Prostate gland (tissue), 2 donors: ENCODE results near the gene NGEF.

Source experiments
- POLR2A ChIP-seq: fragments of 450-650 bp; IDR thresholded peaks from one replicate; pipeline ENCODE4 v1.6.1; 2016; ENCODE audit warnings: antibody characterized with exemption, mild to moderate bottlenecking
- POLR2AphosphoS5 ChIP-seq: sonication (generic); formaldehyde crosslinking; IDR thresholded peaks from one replicate; pipeline ENCODE4 v1.6.1; 2017; ENCODE audit warnings: antibody characterized with exemption
- TF ChIP-seq, protein P1 (sequence below), 4 experiments: fragments of 200-600 bp in 2 of 4; fragments of 450-650 bp in 2 of 4; sonication (generic) in 2 of 4; IDR thresholded peaks; 1 replicate in 3 of 4; 2 replicates in 1 of 4; pipeline ENCODE4 v1.5.1; 2016 to 2019; ENCODE audit warnings: antibody characterized with exemption in 4 of 4, mild to moderate bottlenecking in 2 of 4, moderate library complexity in 2 of 4

DNA sequence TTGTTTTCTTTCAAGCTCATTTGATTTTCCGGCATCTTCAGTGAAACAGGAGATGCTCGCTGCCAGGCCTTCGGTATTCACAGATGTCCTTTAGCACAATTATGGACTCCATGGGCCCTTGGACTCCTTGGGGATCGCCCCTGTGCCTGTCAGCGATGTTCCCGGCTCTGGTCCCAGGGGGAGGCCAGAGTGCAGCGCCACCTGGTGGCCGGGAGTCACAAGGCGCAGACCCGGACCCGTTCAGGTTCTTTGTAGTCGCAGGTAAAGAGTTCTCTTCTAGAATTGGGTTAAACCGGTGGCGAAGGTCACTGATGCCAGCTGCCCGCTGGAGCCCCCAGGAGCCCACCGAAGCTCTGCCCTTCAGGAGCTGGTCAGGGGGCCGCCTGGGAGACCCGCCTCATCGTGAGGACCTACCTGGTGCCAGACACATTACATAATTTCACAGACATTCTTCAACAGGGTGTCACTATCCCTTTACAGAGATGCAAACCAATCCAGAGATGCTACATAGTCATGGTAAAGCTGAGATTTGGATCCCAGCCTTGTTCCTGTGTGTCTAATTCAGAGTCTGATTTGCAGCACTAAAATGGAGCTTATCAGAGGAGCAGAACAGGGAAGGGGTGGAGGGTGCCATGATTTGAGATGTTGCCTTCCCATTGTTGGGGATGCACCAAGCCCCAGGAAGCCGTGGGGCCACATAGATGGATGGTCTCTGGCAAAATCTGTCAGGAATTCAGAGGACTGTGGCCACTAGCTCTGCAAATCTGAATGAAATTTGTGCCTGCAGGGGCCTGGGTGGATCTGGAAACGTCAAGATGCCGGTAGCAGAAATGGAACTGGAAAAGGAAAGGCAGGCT, 41.1 kb upstream of the NGEF start:
- TF ChIP-seq, protein P1, sequence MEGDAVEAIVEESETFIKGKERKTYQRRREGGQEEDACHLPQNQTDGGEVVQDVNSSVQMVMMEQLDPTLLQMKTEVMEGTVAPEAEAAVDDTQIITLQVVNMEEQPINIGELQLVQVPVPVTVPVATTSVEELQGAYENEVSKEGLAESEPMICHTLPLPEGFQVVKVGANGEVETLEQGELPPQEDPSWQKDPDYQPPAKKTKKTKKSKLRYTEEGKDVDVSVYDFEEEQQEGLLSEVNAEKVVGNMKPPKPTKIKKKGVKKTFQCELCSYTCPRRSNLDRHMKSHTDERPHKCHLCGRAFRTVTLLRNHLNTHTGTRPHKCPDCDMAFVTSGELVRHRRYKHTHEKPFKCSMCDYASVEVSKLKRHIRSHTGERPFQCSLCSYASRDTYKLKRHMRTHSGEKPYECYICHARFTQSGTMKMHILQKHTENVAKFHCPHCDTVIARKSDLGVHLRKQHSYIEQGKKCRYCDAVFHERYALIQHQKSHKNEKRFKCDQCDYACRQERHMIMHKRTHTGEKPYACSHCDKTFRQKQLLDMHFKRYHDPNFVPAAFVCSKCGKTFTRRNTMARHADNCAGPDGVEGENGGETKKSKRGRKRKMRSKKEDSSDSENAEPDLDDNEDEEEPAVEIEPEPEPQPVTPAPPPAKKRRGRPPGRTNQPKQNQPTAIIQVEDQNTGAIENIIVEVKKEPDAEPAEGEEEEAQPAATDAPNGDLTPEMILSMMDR (IDR thresholded peaks at IDR 0.05): peak; percentile 58 to 90 (median 78)
- TF ChIP-seq POLR2A: no peak
- TF ChIP-seq POLR2AphosphoS5: no peak
